Esophagus muscularis mucosa (tissue), 4 donors: ENCODE measurements around the gene TFPI. TPM values are rescaled to one million over a fixed set of nuclear protein-coding genes. Genes with fewer than 3 reads are reported as not detected.
"Not testable (repeated sequence)": the region's sequence is repeated elsewhere in the genome, so short reads cannot be mapped to it uniquely, and the experiment has no call there.

Experiments used
- DNase-seq: peaks from one replicate; pipeline ENCODE4 v3.0.0-alpha.2; 2017; ENCODE audit errors: extremely low spot score
- H3K27ac ChIP-seq, 4 donors: fragments of 200-600 bp; sonication (generic); replicated peaks in 1 of 4; 1 replicate in 3 of 4; 2 replicates in 1 of 4; pipeline ENCODE4 v1.5.1; 2016 to 2019; ENCODE audit warnings: mild to moderate bottlenecking in 1 of 4
- H3K27me3 ChIP-seq, 4 donors: fragments of 200-600 bp; sonication (generic); one replicate each; pipeline versions ENCODE4 v1.5.1 to v1.6.0; 2016 to 2019
- H3K36me3 ChIP-seq, 4 donors: fragments of 200-600 bp; sonication (generic); one replicate each; pipeline ENCODE4 v1.5.1; 2016 to 2019
- H3K4me1 ChIP-seq, 4 donors: fragments of 200-600 bp; sonication (generic); one replicate each; pipeline ENCODE4 v1.5.1; 2016 to 2019
- H3K4me3 ChIP-seq, 4 donors: fragments of 200-600 bp; sonication (generic); 1 replicate in 2 of 4; 2 replicates in 2 of 4; pipeline ENCODE4 v1.5.1; 2016 to 2019; ENCODE audit warnings: mild to moderate bottlenecking in 4 of 4, moderate library complexity in 1 of 4
- H3K9me3 ChIP-seq, 4 donors: fragments of 200-600 bp; sonication (generic); 1 replicate in 3 of 4; 2 replicates in 1 of 4; pipeline ENCODE4 v1.5.1; 2016 to 2019
- EP300 ChIP-seq: sonication (generic); formaldehyde crosslinking; IDR thresholded peaks from one replicate; pipeline ENCODE4 v1.6.1; 2017; ENCODE audit warnings: antibody characterized with exemption
- POLR2A ChIP-seq: fragments of 450-650 bp; IDR thresholded peaks from one replicate; pipeline ENCODE4 v1.6.1; 2017; ENCODE audit warnings: antibody characterized with exemption, moderate library complexity, mild to moderate bottlenecking, low read depth
- POLR2AphosphoS5 ChIP-seq, 2 donors: sonication (generic); formaldehyde crosslinking; IDR thresholded peaks; one replicate each; pipeline ENCODE4 v1.6.1; 2017; ENCODE audit warnings: antibody characterized with exemption in 2 of 2
- WGBS: methylation state at CpG from one replicate; pipeline ENCODE4 v1.1.5; 2018; 5-methylcytosine and 5-hydroxymethylcytosine counted together
- intact Hi-C: fragments of 100-400 bp; cut with DNase I; formaldehyde crosslinking; loops from one replicate; pipeline ENCODE4 v1.15.1; 2023
- total RNA-seq, 4 donors: library from RNA; depleted of rRNA; stranded (reverse); fragments of >200 nt; gene quantifications; one replicate each; pipeline versions ENCODE4 v1.1.0 to v1.2.1, GENCODE V29; 2016
- TF ChIP-seq, protein P1 (sequence below), 3 experiments: fragments of 200-600 bp in 2 of 3; fragments of 450-650 bp in 1 of 3; sonication (generic) in 2 of 3; IDR thresholded peaks; one replicate each; pipeline ENCODE4 v1.5.1; 2017 to 2019; ENCODE audit warnings: antibody characterized with exemption in 3 of 3, mild to moderate bottlenecking in 2 of 3, moderate library complexity in 1 of 3

The TFPI gene
- total RNA-seq, 4 donors from 2014 or later = 57.3 to 93.1 (median 68.2) TPM

DNA sequence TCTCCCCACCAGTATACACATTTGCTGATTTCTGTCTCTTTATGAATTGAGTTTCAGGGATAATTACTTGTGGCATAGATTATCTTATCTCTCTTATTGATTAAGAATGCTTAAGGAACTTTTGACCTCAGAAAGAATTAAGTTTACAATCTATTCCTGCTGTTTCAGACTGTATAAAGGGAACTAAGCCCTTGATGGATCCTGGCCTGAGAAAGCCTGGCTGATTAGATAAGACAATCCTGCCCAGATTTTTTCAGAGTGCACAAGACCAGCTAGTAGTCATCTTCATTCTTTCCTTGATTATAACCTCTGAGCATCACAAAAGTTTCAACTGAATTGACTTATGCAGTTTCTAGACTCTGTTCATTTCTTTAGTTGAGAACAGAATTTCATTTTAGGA, 22.7 kb upstream of the TFPI start:
- H3K27me3 ChIP-seq = no peaks in the 10 kb centered on the region
- H3K4me3 ChIP-seq = no peak overlapping the region
- H3K4me1 ChIP-seq = peaks cover 6 to 20% (median 19%) of the 10 kb centered on the region in 4 donors
- intact Hi-C loops = loop anchor here (5.0 kb wide), 1 partner anchor 715 kb away; no protein-coding TSS in a partner anchor
- H3K36me3 ChIP-seq = no peaks in the 10 kb centered on the region
- TF ChIP-seq, protein P1, sequence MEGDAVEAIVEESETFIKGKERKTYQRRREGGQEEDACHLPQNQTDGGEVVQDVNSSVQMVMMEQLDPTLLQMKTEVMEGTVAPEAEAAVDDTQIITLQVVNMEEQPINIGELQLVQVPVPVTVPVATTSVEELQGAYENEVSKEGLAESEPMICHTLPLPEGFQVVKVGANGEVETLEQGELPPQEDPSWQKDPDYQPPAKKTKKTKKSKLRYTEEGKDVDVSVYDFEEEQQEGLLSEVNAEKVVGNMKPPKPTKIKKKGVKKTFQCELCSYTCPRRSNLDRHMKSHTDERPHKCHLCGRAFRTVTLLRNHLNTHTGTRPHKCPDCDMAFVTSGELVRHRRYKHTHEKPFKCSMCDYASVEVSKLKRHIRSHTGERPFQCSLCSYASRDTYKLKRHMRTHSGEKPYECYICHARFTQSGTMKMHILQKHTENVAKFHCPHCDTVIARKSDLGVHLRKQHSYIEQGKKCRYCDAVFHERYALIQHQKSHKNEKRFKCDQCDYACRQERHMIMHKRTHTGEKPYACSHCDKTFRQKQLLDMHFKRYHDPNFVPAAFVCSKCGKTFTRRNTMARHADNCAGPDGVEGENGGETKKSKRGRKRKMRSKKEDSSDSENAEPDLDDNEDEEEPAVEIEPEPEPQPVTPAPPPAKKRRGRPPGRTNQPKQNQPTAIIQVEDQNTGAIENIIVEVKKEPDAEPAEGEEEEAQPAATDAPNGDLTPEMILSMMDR (IDR thresholded peaks at IDR 0.05) = no peak
- no peaks in the 10 kb centered on the region for H3K9me3 ChIP-seq
- DNase-seq = no peak
- H3K27ac ChIP-seq = no peak overlapping the region

DNA sequence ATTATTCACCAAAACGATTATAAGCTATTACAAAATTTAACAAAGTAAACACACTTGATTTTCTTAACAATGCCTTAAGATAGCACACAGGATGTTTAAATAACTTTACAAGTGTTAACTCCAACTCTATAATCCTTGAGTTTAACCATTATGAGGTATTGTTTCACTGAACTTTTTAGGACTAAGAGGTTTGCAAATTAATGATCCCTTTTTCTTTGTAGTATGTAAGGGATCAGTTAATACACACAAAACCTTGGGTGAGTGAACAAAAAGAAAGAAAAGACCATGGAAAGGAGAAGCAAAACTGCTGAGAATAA, 21.5 kb upstream of the TFPI start:
- WGBS = 20% methylated on average over 1 of the region's 1 CpG
- intact Hi-C loops = loop anchor here (5.0 kb wide), 1 partner anchor 713 kb away; no protein-coding TSS in a partner anchor

DNA sequence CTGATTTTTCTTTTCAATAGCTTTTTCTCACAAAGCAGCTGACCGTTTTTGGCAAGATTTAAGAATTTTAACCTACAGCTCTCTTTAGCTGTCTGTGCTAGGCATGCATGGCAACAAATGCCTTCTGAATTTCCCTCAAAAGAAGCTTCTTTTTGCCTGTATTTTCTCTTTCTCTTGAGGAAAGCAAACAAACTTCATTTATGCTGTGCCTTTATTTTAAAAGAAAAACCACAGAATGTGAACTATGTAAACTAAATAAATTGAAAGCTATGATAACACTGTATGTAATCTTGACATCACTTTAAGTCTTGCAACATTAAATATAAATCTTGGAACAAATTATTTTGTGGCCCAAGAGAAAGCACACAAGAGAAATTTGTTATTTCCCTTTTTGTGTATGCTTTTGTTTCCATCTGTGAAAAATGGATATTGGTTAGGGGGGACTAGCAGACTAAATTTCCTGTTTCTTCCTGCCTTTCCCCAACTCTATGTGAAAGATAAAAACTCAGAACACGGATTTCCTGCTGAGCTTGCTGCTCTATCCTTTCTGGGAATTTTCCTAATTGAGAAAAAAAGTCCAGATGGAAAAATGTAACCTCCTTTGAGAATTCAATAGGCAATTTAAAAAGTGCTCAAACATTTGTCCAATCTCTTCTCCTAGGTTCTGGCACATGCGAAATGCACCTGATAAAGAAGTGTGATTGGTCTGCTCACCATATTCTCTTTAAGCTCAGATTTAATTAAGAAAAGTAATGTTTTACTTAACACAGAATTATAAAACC, 20.9 kb upstream of the TFPI start:
- DNase-seq = no peak
- Histone ChIP-seq H3K27me3 (no peaks in the 10 kb centered on the region), H3K4me1 (peaks cover 0 to 13% (median 9%) of the 10 kb centered on the region in 4 donors), H3K36me3 (no peaks in the 10 kb centered on the region), H3K9me3 (no peaks in the 10 kb centered on the region), H3K4me3 (no peak overlapping the region), H3K27ac (peak overlapping the region in 1 of 4 donors; percentile 6)
- intact Hi-C loops = loop anchor here (5.0 kb wide), 1 partner anchor 713 kb away; no protein-coding TSS in a partner anchor
- TF ChIP-seq POLR2A (no peak), EP300 (no peak), POLR2AphosphoS5 (IDR thresholded peaks at IDR 0.05) (no peak)
- TF ChIP-seq, protein P1 (IDR thresholded peaks at IDR 0.05) = no peak
- 47% methylated on average over 3 of the region's 3 CpGs for WGBS

More for the DNA sequence above, 21.5 kb upstream of the TFPI start:
- H3K27ac ChIP-seq = peak overlapping the region in 1 of 4 donors; percentile 6
- TF ChIP-seq POLR2A (no peak), EP300 (no peak), POLR2AphosphoS5 (IDR thresholded peaks at IDR 0.05) (no peak)
- TF ChIP-seq, protein P1 (IDR thresholded peaks at IDR 0.05) = no peak
- no peaks in the 10 kb centered on the region for H3K36me3 ChIP-seq
- no peak overlapping the region for H3K4me3 ChIP-seq
- no peaks in the 10 kb centered on the region for H3K27me3 ChIP-seq
- H3K4me1 ChIP-seq = peaks cover 0 to 13% (median 9%) of the 10 kb centered on the region in 4 donors
- DNase-seq = no peak
- H3K9me3 ChIP-seq = no peaks in the 10 kb centered on the region

DNA sequence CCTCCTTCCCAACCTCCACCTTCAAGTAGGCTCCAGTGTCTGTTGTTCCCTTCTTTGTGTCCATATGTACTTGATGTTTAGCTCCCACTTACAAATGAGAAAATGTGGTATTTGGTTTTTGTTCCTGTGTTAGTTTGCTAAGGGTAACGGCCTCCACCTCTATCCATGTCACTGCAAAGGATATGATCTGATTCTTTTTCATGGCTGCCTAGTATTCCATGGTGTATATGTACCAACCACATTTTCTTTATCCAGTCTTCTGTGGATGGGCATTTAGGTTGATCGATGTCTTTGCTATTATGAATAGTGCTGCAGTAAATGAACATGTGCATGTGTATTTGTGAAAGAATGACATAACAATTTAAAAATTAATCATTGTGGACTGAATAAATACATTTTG, 19.5 kb upstream of the TFPI start:
- Histone ChIP-seq H3K4me3 (no peak overlapping the region), H3K36me3 (no peaks in the 10 kb centered on the region), H3K9me3 (no peaks in the 10 kb centered on the region), H3K27ac (no peak overlapping the region), H3K4me1 (peaks cover 0 to 13% (median 9%) of the 10 kb centered on the region in 4 donors), H3K27me3 (no peaks in the 10 kb centered on the region)
- TF ChIP-seq POLR2A = no peak
- TF ChIP-seq EP300 = no peak
- no peak for TF ChIP-seq POLR2AphosphoS5 (IDR thresholded peaks at IDR 0.05)
- TF ChIP-seq, protein P1 (IDR thresholded peaks at IDR 0.05) = no peak
- DNase-seq = no peak
- intact Hi-C loops = no loop called here
- 97% methylated on average over 2 of the region's 2 CpGs for WGBS

DNA sequence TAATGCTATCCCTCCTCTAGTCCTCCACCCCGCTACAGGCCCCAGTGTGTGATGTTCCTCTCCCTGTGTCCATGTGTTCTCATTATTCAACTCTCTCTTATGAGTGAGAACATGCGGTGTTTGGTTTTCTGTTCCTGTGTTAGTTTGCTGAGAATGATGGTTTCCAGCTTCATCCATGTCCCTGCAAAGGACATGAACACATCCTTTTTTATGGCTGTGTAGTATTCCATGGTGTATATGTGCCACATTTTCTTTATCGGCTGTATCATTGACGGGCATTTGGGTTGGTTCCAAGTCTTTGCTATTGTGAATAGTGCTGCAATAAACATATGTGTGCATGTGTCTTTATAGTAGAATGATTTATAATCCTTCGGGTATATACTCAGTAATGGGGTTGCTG, 17.8 kb upstream of the TFPI start:
- H3K9me3 ChIP-seq, intact Hi-C loops, H3K36me3 ChIP-seq, H3K27me3 ChIP-seq, H3K4me3 ChIP-seq, DNase-seq, H3K27ac ChIP-seq: not testable (repeated sequence)
- H3K4me1 ChIP-seq = peaks cover 0 to 13% (median 9%) of the 10 kb centered on the region in 4 donors
- WGBS = 98% methylated on average over 5 of the region's 5 CpGs
